NCI-H1105 (cell line): ENCODE data around the gene DLGAP1.
"Not testable (repeated sequence)": the region's sequence is repeated elsewhere in the genome, so short reads cannot be mapped to it uniquely, and the experiment has no call there.

Experiments used
- DNase-seq: peaks from one replicate; lab custom pipeline; 2025; lab: John Stamatoyannopoulos, UW

Gene DLGAP1

DNA sequence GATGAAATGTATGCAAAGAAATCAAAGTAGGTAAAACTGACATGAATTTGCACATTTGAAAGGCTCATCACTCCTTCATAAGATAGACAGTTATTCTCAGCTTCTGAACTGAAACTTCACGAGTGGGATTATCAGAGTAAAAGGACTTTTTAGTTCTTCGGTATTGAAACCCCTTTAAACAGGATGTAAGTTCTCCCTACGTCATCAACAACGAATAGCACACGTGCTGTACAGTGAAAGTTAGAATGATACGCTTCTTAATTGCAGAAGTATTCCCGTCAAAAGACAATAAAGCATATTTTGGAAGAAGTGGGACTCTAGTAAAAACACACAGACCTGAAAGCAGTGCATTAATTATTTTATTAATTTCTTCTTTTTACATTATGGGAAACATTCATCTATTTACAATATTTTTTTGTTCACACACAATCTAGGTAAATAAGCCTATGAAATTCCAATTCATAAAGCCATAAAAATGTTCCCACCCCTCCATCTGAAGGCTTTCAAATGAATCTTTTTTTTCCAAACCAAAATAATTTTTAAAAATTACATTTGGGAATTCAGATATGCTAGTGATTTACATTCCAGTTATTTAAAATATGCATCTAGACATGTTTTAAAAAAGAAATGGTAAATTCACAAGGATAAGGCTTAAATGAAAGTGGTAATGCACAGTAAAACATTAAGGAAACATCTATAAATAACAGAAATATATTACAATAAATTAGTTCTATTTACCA is 959.2 kb downstream of the DLGAP1 start:
- no peak for DNase-seq

DNA sequence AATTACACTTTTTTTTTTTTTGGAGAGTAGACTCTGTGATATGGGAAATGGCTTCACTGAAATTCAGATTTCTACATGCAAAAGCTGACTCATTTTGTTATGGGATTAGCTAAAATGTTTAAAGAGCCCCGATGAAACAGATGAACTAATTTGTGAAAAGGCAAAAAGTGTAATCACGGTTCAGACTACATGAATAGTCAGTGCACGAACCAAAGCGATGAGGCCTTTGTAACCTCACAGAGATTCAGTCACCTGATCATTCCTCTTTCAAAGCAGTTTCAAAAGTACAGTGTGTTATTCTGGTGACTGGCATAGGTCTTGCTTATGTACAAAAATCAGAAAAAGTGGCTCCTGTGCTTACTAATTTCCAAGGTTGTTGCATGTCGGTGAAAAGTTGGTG is 960.5 kb downstream of the DLGAP1 start:
- no peak for DNase-seq

DNA sequence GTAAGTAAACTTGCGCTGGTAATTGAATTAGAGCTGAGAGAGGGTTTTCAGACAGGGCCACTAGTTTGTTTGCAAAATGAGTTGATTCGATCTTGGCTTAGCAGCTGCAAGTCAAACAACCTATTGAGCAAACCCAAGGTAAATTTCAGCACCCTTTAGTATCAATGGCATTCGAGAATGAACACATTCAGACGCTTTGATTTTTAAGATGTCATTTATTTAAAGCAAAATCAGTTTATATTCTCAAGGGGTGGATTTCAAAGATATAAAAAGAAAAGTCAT is 960.9 kb downstream of the DLGAP1 start:
- DNase-seq = no peak

DNA sequence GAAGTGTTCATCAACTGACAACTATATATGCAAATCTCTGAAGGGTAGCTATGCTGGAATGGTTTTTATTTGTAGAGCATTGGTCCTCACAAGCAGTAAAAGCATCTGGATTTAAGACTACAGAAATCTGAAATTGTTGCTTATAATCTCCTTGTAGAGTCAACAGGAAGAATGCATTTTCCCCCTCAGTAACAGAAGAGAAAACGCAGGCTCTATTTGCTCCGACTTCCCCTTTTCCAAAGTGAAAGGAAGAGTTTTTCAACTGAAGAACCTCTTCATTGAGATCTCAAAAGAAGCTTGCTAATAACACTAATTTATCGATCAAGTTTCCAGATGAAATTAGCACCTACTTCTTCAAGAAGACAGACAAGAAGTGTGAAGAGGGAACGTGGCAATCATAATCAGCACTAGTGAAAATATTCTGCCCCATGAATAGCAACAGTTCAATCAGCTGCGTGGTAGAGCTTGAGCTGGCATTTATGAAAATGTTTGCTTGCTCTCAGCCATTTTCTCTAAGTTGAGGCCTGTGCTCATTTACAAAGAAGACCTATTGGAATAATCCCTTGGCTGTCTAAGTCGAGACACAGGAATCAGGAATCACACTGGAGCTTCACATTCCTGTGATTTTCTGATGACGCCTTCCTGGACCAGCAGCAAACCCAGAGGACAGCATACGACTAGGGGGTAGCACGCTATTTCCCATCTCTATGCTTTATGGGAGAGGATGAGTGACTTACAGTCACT is 961.4 kb downstream of the DLGAP1 start:
- no peak for DNase-seq

DNA sequence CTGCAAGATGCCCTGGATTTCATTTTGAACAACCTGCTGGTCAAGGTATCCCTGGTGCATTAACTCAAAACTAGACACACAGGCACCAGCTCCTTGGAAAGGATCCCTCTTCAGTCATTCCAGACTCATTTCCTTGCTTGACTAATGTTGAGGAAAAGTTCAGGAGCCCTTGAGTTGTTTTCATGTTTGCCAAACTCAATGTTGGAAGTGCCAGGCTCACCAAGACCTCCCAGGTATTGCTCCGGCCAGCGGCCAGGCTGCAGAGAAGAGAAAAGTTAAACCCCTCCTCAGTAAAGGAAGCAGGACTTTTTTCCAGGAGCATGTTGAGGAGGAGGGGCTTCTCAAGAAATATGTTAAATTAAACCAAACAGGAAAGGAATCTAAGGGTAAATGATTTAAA is 962.4 kb downstream of the DLGAP1 start:
- DNase-seq = no peak

DNA sequence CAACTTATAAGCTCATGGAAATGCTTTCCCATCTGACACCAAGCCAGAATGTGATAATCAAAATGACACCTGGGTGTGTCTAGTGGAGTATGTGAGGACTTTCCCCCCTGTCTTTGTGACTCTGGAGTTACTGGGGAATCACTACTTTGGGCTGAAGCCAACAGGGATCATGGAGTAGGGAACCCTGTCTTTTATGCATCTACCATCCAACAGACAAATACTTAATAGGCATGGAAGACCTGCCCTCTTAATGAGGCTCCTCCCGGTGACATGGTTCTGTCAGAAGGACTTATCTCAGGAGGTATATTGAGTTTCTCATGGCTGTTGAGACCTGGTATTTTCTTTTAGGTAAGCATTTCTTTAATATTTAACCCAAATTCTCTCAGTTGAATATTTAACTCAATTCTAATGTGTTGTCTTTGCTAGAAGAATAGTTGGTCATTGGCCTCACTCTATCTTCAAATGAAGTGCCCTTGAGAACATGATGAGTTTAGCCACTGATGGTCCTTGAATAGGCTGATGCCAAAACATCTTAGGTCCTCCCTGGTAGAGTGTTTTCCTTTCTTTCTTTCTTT is 963.0 kb downstream of the DLGAP1 start:
- DNase-seq = no peak

DNA sequence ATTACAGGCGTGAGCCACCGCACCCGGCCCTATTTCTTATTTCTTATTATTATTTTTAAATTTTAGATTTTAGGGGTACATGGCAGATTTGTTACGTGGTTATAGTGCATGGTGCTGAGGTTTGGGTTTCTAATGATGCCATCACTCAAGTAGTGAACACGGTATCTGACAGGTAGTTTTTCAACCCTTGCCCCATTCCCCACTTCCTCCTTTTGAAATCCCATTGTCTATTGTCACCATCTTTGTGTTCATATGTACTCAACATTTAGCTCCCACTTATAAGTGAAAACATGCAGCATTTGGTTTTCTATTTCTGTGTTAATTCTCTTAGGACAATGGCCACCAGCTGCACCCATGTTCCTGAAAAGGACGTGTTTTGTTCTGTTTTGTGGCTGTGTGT is 965.6 kb downstream of the DLGAP1 start:
- no peak for DNase-seq

DNA sequence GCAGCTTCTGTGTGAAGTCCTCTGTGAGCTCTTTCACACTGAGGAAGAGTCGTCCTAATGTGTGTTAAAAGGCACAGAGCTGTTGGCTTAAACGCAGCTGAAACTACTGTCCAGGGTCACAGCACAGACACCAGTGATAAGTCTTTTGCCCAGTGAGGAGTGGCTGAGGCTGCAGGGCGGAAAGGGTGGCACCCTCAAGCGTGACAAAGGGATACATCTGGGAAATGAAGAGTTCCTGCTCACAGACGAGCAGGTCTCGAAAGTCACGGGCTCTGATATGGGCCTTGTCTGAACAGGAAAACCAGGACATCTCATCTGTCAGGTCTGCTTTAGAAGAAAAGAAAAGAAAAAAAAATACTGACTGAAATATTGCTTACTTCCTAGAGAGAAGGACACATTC is 968.6 kb downstream of the DLGAP1 start:
- no peak for DNase-seq

DNA sequence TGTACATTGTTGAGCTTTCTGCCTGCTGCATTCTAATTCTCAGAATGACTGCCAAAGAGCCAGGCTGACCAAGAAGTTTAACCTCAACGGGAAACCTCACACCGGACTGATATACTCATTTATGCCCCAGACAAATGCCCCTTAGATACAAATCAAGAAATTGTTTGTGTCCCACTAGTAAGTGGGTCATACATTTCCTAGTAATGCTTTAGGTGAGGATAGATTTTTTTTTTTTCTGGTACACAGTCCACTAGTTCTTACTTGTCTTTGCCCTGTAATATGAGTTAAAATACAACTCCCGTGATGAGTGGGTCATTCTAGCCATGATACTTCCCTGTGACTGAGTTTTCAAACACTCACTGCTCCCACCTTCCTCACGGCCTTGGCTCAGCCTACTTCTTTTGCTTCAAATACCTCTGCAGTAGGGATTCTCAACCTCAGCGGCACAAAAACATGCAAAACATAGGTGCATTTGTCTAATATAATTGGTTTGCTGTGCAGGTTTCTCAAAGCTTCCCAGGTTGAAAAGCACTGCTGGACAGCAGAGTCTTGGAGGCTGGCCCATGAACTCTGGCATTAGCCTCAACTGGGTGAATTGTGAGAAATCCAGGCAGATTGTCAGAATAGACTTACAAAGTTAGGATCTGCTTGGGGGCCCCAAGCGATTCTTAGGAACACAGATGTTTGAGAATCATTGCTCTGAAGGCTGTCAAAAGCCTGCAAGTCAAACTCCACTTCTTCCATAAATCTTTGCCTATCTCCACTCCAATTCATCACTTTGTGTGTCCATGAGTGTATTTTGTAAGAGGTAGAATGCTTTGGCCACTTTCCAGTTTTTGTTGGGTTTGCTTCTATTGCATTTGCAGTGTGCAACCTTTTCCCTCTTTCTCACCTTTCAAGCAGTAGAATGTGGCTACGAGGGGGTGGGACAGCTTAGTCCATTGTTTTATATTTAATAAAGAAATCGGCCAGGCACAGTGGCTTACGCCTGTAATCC is 969.7 kb downstream of the DLGAP1 start:
- no peak for DNase-seq

DNA sequence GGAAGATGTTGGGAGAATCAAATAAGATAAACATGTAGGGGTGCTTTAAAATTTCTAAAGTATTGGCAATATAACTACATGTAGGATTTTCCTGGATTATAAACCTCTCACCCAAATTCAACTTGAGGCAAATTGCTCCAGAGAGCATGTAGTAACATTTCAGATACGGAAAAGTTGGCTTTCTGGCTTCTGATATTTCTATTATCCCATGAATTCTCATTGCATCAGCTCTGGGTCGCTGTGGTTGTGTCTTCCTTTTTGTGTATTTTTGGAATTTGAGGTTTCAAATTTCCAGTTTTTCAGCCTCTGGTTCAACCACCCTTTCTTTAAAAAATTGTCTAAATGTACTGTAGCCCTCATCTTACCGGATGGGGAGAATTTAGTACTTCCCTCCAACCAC is 972.8 kb downstream of the DLGAP1 start:
- no peak for DNase-seq

DNA sequence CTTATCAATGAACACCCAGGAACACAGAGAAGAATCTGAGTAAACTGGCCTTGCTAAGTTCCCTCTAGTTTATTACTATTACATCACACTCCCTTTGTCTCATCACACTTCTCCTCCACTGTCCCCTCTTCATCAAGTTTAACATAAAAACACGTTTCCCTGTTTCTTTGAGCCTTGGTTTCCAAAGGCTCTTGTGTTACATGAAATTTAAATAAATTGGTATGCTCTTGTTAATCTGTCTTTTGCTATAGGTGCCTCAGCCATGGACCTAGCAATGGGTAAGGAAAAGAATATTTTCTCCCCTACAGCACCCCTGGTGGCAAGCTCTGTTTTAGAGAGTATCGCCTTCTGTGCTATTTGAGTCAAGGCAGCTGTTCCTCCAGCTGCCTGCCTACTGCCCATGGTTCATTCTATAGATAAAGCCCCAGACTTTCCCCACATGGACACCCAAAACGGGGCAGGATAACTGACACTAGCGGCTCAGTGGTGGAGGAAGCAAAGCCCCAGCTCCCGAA is 973.4 kb downstream of the DLGAP1 start:
- DNase-seq = no peak

DNA sequence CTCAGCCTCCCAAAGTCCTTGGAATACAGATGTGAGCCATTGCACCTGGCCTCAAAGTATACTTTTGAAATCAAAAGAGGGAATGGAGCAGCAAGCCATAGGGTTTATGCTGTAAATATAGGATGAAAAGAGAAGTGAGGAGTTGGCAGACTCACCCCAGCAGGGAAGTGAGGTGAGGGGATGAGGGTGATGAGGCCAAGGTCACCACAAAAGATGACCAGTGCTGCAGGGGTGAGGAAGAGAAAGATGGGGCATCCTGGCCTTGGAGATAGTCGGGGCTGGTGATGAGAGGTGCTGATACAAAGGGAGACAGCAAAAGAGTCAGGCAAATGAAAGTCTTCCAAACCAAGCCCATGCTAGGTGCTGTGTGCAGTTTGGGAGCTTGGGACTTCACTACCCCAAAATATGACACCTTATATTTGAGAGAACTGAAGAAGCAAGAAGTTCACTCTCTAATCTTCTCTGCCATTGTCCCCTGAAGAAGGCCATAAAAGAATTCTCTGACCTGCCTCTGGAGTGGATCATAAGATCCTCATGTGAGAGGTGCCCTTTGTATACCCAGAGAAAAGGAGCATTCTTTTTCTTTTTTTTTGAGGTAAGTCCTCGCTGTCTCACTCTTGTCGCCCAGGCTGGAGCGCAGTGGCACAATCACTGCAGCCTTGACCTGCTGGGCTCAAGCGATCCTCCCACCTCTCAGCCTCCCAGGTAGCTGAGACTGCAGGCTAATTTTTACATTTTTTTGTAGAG is 974.1 kb downstream of the DLGAP1 start:
- DNase-seq = no peak

DNA sequence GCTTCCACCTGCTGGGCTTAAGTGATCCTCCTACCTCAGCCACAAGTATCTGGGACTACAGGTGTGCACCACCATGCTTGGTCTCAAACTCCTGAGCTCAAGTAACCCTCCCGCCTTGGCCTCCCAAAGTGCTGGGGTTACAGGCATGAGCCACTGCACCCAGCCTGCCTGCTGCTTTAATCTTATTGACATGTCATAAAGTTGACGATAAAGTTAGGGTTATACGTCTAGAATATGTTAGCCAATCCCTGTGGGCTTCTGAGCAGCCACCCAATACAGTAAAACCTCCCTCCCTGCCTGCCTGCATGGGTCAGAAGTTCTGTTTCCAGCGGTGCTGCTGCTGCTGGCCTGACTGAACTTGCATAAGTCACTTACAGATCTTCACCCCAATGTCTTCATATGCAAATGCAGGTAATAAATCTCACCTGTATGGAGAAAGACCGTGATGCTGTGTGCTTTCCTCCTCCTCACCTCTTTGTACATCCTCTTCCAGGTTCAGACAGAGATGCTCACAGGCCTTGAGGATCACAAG is 975.1 kb downstream of the DLGAP1 start:
- DNase-seq = no peak

DNA sequence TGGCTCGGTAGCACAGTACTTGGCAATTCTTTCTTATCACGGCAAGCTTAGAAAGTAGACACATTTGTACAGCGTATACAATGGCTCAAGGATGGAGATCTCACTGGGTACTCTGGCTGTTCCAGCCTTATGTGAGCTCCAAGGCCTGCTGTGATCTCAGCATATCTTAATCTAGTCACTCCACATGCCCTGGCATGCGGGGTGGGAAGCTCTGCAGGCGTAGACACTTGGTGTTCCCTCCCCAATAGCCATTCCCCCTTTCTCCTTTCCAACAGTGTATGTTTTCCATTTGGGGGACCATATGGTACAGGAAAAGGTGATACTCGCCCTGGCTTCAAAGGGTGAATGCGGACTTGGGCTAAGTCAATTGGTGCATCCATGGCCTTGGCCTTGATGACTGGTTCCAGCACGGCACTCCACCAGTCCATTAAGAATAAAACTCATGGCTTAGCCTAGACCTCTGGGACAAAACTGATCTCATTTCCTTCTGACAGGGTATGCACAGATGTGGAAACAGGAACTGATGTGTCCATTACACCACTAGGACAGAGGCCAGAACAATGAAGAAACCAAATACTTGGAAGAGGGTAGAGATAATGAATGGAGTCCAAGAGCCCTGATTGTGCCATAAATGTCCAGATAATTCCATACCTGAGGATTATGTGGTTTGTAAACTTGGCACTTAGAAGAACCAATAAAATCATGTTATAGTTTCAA is 976.7 kb downstream of the DLGAP1 start:
- DNase-seq = no peak

DNA sequence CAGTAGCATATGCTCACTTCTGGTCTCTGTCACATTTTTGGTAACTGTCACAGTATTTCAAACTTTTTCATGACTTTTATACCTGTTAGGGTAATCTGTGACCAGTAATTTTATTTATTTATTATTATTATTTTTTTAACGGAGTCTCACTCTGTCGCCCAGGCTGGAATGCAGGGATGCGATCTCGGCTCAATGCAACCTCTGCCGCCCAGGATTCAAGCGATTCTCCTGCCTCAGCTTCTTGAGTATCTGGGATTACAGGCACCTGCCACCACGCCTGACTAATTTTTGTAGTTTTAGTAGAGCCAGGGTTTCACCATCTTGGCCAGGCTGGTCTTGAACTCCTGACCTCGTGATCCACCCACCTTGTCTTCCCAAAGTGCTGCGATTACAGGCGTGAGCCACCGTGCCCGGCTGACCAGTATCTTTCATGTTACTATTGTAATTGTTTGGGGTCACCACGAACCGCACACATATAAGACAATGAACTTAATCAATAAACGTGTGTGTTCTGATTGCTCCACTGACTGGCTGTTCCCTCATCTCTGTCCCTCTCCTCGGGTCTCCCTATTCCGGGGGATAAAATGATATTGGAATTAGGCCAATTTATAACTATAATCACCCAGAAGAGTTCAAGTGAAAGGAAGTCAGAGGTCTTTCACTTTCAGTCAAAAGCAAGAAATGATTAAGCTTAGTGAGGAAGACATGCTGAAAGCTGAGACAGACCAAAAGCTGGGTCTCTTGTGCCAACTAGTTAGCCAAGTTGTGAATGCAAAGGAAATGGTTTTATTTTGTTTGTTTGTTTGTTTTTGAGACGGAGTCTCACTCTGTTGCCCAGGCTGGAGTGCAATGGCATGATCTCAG is 982.2 kb downstream of the DLGAP1 start:
- DNase-seq = no peak

DNA sequence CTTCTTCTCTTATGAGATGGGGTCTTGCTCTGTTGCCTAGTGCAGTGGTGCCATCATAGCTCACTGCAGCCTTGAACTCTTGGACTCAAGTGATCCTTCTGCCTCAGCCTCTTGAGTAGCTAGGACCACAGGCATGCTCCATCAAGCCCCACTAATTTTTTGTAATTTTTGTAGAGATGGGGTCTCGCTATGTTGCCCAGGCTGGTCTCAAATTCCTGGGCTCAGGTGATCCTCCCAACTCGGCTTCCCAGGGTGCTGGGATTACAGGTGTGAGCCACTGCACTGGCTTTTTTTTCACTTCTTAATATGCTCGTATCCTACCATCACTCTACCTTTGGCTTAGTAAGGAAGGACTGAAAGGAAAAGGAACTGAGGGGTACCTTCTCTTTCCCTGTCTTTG is 983.0 kb downstream of the DLGAP1 start:
- not testable (repeated sequence) for DNase-seq

DNA sequence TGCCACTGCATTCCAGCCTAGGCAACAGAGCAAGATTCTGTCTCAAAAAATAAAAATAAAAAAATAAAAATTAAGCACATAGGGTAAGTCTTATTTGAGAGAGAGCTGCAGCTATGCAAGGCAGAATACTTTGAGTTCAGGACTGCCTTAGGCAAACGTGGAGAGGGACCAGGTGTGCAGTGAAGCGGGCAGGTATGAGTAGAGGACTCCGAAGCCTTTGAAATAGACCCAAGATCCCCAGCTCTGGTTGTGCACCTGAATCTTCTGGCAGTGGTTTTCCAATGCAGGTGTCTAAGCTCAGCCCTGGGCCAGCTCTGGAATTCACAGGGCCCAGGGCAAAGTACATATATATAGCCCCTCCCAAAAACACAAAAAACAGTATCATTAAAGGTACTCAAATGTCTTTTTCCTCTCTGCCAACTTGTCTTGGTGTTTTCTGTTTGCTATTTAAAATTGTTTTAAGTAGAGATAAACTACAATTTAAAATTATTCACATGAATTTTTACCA is 983.9 kb downstream of the DLGAP1 start:
- no peak for DNase-seq

DNA sequence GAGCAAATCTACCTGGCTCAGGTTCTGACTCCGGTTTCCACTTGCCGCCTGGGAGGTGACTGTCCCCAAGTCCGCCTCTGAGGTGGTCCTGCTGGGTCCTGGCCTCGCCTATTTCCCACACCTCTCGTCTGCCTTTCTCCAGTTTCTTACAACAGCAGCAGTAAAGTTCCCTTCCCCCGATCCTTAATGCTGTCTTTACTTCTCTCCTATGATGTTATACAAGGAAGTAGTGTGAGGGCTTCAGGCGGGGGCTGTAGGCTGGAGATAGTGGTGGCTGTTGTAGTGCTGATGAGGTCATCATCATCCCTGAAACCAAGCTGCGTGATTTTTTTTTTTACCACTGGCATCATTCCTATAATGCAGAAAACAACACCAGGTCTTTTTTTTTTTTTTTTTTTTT is 986.3 kb downstream of the DLGAP1 start:
- DNase-seq = no peak

DNA sequence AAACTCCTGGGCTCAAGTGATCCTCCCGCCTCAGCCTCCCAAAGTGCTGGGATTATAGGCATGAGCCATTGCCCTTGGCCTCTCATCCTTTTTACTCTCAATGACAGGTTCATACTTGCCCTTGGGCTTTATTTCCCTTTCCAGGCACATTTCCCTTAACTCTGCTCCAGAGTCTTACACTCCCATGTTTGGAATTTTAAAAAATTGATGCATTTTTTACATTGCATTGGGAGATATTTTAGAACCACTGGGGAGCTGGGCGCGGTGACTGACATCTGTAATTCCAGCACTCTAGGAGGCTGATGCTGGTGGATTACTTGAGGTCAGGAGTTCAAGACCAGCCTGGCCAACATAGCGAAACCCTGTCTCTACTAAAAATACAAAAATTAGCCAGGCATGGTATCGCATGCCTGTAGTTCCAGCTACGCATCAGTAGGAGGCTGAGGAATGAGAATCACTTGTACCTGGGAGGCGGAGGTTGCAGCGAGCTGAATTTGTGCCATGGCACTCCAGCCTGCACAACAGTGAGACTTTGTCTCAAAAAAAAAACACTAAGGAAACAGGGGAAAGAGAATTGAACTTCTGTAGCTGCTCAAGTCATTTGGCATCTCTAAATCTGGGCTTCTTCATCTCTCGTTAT is 986.9 kb downstream of the DLGAP1 start:
- DNase-seq = no peak
